ENCODE results near the gene RTN4R.

RTN4R gene

GRCh38 chr22:20211997-20212753 lies 55.9 kb downstream of the RTN4R start:
- peaks cover 11% of the 10 kb centered on the region for H3K4me1 ChIP-seq (ENCODE audit: control insufficient read depth, insufficient read depth, low read length)

GRCh38 chr22:20211409-20211996 lies 56.6 kb downstream of the RTN4R start:
- Histone ChIP-seq H3K4me3 (ENCODE audit: insufficient read depth, low read depth, low read length) (no peak overlapping the region), H3K4me1 (ENCODE audit: control insufficient read depth, insufficient read depth, low read length) (peaks cover 17% of the 10 kb centered on the region), H3K27me3 (ENCODE audit: control insufficient read depth, insufficient read depth, low read length, poor library complexity, severe bottlenecking) (no peaks in the 10 kb centered on the region), H3K36me3 (ENCODE audit: control insufficient read depth, insufficient read depth, low read length) (no peaks in the 10 kb centered on the region), H3K27ac (ENCODE audit: insufficient read depth, low read depth, low read length, poor library complexity, severe bottlenecking) (no peak overlapping the region), H3K9me3 (ENCODE audit: control insufficient read depth, low read length) (no peaks in the 10 kb centered on the region)
- 87 to 90% methylated on average over 10 of the region's 10 CpGs for WGBS, 2 experiments

More at GRCh38 chr22:20211997-20212753, 55.9 kb downstream of the RTN4R start:
- H3K27me3 ChIP-seq (ENCODE audit: control insufficient read depth, insufficient read depth, low read length, poor library complexity, severe bottlenecking), result no peaks in the 10 kb centered on the region
- WGBS, 2 experiments, result 90 to 91% methylated on average over 26 of the region's 26 CpGs
- H3K36me3 ChIP-seq (ENCODE audit: control insufficient read depth, insufficient read depth, low read length), result no peaks in the 10 kb centered on the region
- H3K4me3 ChIP-seq (ENCODE audit: insufficient read depth, low read depth, low read length), result no peak overlapping the region
- H3K27ac ChIP-seq (ENCODE audit: insufficient read depth, low read depth, low read length, poor library complexity, severe bottlenecking), result no peak overlapping the region
- H3K9me3 ChIP-seq (ENCODE audit: control insufficient read depth, low read length), result no peaks in the 10 kb centered on the region

- H3K36me3 ChIP-seq (ENCODE audit: control insufficient read depth, insufficient read depth, low read length), result no peaks in the 10 kb centered on the region
- H3K4me3 ChIP-seq (ENCODE audit: insufficient read depth, low read depth, low read length), result no peak overlapping the region
- H3K27me3 ChIP-seq (ENCODE audit: control insufficient read depth, insufficient read depth, low read length, poor library complexity, severe bottlenecking), result no peaks in the 10 kb centered on the region
- no peak overlapping the region for H3K27ac ChIP-seq (ENCODE audit: insufficient read depth, low read depth, low read length, poor library complexity, severe bottlenecking)
- no peaks in the 10 kb centered on the region for H3K9me3 ChIP-seq (ENCODE audit: control insufficient read depth, low read length)
- 92 to 96% methylated on average over 9 of the region's 9 CpGs for WGBS, 2 experiments
- peaks cover 26% of the 10 kb centered on the region for H3K4me1 ChIP-seq (ENCODE audit: control insufficient read depth, insufficient read depth, low read length)
Observed at GRCh38 chr22:20210473-20211059, 57.6 kb downstream of the RTN4R start.

- Histone ChIP-seq H3K27ac (ENCODE audit: insufficient read depth, low read depth, low read length, poor library complexity, severe bottlenecking) (no peak overlapping the region), H3K4me3 (ENCODE audit: insufficient read depth, low read depth, low read length) (no peak overlapping the region), H3K27me3 (ENCODE audit: control insufficient read depth, insufficient read depth, low read length, poor library complexity, severe bottlenecking) (no peaks in the 10 kb centered on the region), H3K9me3 (ENCODE audit: control insufficient read depth, low read length) (no peaks in the 10 kb centered on the region), H3K36me3 (ENCODE audit: control insufficient read depth, insufficient read depth, low read length) (no peaks in the 10 kb centered on the region), H3K4me1 (ENCODE audit: control insufficient read depth, insufficient read depth, low read length) (peaks cover 33% of the 10 kb centered on the region)
- WGBS, 2 experiments, result 94 to 95% methylated on average over 11 of the region's 11 CpGs
Observed at GRCh38 chr22:20209761-20210250, 58.3 kb downstream of the RTN4R start.

- Histone ChIP-seq H3K27ac (ENCODE audit: insufficient read depth, low read depth, low read length, poor library complexity, severe bottlenecking) (no peak overlapping the region), H3K27me3 (ENCODE audit: control insufficient read depth, insufficient read depth, low read length, poor library complexity, severe bottlenecking) (no peaks in the 10 kb centered on the region), H3K36me3 (ENCODE audit: control insufficient read depth, insufficient read depth, low read length) (no peaks in the 10 kb centered on the region), H3K4me1 (ENCODE audit: control insufficient read depth, insufficient read depth, low read length) (peaks cover 43% of the 10 kb centered on the region), H3K9me3 (ENCODE audit: control insufficient read depth, low read length) (no peaks in the 10 kb centered on the region), H3K4me3 (ENCODE audit: insufficient read depth, low read depth, low read length) (no peak overlapping the region)
- 94 to 96% methylated on average over 15 of the region's 15 CpGs for WGBS, 2 experiments
Observed at GRCh38 chr22:20208713-20209310, 59.3 kb downstream of the RTN4R start.

GRCh38 chr22:20207277-20208025 lies 60.7 kb downstream of the RTN4R start:
- no peaks in the 10 kb centered on the region for H3K27me3 ChIP-seq (ENCODE audit: control insufficient read depth, insufficient read depth, low read length, poor library complexity, severe bottlenecking)
- WGBS, 2 experiments, result 71% methylated on average over 11 of the region's 11 CpGs
- H3K36me3 ChIP-seq (ENCODE audit: control insufficient read depth, insufficient read depth, low read length), result no peaks in the 10 kb centered on the region
- no peak overlapping the region for H3K27ac ChIP-seq (ENCODE audit: insufficient read depth, low read depth, low read length, poor library complexity, severe bottlenecking)
- H3K4me1 ChIP-seq (ENCODE audit: control insufficient read depth, insufficient read depth, low read length), result peaks cover 52% of the 10 kb centered on the region
- no peak overlapping the region for H3K4me3 ChIP-seq (ENCODE audit: insufficient read depth, low read depth, low read length)
- no peaks in the 10 kb centered on the region for H3K9me3 ChIP-seq (ENCODE audit: control insufficient read depth, low read length)

- H3K36me3 ChIP-seq (ENCODE audit: control insufficient read depth, insufficient read depth, low read length), result no peaks in the 10 kb centered on the region
- H3K4me3 ChIP-seq (ENCODE audit: insufficient read depth, low read depth, low read length), result no peak overlapping the region
- H3K27ac ChIP-seq (ENCODE audit: insufficient read depth, low read depth, low read length, poor library complexity, severe bottlenecking), result no peak overlapping the region
- H3K9me3 ChIP-seq (ENCODE audit: control insufficient read depth, low read length), result no peaks in the 10 kb centered on the region
- H3K4me1 ChIP-seq (ENCODE audit: control insufficient read depth, insufficient read depth, low read length), result peaks cover 52% of the 10 kb centered on the region
- whole genome bisulfite sequencing, 2 experiments, result 88 to 89% methylated on average over 9 of the region's 9 CpGs
- H3K27me3 ChIP-seq (ENCODE audit: control insufficient read depth, insufficient read depth, low read length, poor library complexity, severe bottlenecking), result no peaks in the 10 kb centered on the region
Observed at GRCh38 chr22:20206709-20207215, 61.4 kb downstream of the RTN4R start.

GRCh38 chr22:20205964-20206708 lies 62.0 kb downstream of the RTN4R start:
- peaks cover 52% of the 10 kb centered on the region for H3K4me1 ChIP-seq (ENCODE audit: control insufficient read depth, insufficient read depth, low read length)
- H3K36me3 ChIP-seq (ENCODE audit: control insufficient read depth, insufficient read depth, low read length), result no peaks in the 10 kb centered on the region
- no peaks in the 10 kb centered on the region for H3K9me3 ChIP-seq (ENCODE audit: control insufficient read depth, low read length)
- H3K27me3 ChIP-seq (ENCODE audit: control insufficient read depth, insufficient read depth, low read length, poor library complexity, severe bottlenecking), result no peaks in the 10 kb centered on the region
- WGBS, 2 experiments, result 60% methylated on average over 12 of the region's 12 CpGs
- no peak overlapping the region for H3K27ac ChIP-seq (ENCODE audit: insufficient read depth, low read depth, low read length, poor library complexity, severe bottlenecking)
- no peak overlapping the region for H3K4me3 ChIP-seq (ENCODE audit: insufficient read depth, low read depth, low read length)

GRCh38 chr22:20205464-20205963 lies 62.6 kb downstream of the RTN4R start:
- peaks cover 52% of the 10 kb centered on the region for H3K4me1 ChIP-seq (ENCODE audit: control insufficient read depth, insufficient read depth, low read length)
- WGBS, 2 experiments, result 86 to 88% methylated on average over 15 of the region's 15 CpGs
- no peak overlapping the region for H3K4me3 ChIP-seq (ENCODE audit: insufficient read depth, low read depth, low read length)
- no peaks in the 10 kb centered on the region for H3K27me3 ChIP-seq (ENCODE audit: control insufficient read depth, insufficient read depth, low read length, poor library complexity, severe bottlenecking)
- no peaks in the 10 kb centered on the region for H3K9me3 ChIP-seq (ENCODE audit: control insufficient read depth, low read length)
- no peaks in the 10 kb centered on the region for H3K36me3 ChIP-seq (ENCODE audit: control insufficient read depth, insufficient read depth, low read length)
- H3K27ac ChIP-seq (ENCODE audit: insufficient read depth, low read depth, low read length, poor library complexity, severe bottlenecking), result no peak overlapping the region
